ENCODE data around the gene BCL2.

DNA sequence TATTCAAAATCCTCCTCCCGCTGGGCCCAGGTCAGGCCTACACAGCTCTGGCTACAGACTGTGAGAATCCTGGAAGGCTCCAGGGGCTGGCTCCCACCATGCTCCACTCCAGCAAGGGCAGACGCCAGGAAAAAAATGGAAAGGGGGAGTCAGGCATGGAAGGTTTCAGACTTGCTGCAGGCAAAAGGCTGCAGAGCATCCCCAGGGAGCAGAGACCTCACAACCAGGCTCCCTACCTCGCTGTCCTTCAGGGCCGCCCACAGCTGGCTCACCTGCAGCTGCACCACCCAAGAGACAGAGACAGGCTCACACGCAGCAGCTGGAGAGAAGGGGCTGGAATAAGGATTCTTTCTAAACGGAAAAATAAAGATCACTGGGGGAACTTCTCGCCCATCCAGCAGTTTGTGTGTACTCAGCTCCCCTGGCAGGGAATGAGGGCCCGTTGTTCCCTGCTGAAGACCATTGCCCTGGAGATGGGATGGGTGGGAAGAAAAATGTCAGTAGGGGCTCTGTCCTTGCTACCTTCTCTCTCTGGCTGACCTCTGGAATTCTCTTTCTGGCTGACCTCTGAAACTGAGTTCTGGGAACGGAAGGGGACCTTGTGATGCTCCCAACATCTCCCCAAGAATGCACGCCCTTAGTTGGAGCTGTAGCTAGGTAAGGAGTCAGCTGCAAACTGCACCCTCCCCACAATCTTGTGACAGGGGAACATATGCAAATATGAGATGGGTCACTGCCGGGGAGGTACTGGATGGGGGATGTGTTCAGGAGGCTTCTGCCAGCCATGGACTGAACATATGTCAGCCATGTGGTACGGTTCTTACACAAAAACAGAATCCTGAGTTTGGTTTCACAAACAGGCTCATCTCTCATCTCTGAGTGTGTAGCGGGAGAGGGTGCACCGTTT is 34.5 kb downstream of the BCL2 start:
- TF ChIP-seq, protein P1, sequence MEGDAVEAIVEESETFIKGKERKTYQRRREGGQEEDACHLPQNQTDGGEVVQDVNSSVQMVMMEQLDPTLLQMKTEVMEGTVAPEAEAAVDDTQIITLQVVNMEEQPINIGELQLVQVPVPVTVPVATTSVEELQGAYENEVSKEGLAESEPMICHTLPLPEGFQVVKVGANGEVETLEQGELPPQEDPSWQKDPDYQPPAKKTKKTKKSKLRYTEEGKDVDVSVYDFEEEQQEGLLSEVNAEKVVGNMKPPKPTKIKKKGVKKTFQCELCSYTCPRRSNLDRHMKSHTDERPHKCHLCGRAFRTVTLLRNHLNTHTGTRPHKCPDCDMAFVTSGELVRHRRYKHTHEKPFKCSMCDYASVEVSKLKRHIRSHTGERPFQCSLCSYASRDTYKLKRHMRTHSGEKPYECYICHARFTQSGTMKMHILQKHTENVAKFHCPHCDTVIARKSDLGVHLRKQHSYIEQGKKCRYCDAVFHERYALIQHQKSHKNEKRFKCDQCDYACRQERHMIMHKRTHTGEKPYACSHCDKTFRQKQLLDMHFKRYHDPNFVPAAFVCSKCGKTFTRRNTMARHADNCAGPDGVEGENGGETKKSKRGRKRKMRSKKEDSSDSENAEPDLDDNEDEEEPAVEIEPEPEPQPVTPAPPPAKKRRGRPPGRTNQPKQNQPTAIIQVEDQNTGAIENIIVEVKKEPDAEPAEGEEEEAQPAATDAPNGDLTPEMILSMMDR (conservative IDR thresholded peaks at IDR 0.05 in 1 of 2, IDR thresholded peaks at IDR 0.05 in 1 of 2; ENCODE audit: extremely low read depth in 1 of 2, insufficient read depth in 1 of 2, low read depth in 1 of 2, low read length in 2 of 2): no peak
- no peak for TF ChIP-seq EZH2 (IDR thresholded peaks at IDR 0.05; ENCODE audit: borderline replicate concordance, low read length)

Measured in mammary epithelial cell (primary cell).